Stimulated activated CD4-positive, alpha-beta T cell treated with anti-CD3 and anti-CD28 coated beads, Interleukin-12 subunit alpha, Interleukin-12 subunit beta, amount 100 ng/mL, for 4 hours (primary cell): ENCODE measurements around the gene RPS6KA4.

Experiments used
- DNase-seq: peaks from one replicate; pipeline ENCODE4 v3.0.0-alpha.2; 2020

RPS6KA4 gene

GRCh38 chr11:64327993-64328392, 31.0 kb upstream of the RPS6KA4 start:
- no peak for DNase-seq

DNA sequence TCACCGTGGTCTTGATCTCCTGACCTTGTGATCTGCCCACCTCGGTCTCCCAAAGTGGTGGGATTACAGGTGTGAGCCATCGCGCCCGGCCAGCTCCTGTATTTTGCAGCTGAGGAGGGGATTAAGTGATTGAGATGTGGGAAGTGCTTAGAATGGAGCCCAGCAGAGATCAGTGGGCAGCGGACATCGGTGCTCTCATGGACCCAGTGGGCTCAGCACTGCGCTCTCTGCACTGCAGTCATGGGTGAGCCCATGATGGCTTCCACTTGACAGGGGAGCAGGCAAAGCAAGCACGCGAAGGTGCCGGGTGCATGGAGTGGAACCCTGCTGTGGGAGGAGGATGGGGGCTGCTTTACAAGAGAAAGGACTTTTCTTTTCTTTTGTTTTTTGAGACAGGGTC, 28.1 kb upstream of the RPS6KA4 start:
- DNase-seq: no peak

DNA sequence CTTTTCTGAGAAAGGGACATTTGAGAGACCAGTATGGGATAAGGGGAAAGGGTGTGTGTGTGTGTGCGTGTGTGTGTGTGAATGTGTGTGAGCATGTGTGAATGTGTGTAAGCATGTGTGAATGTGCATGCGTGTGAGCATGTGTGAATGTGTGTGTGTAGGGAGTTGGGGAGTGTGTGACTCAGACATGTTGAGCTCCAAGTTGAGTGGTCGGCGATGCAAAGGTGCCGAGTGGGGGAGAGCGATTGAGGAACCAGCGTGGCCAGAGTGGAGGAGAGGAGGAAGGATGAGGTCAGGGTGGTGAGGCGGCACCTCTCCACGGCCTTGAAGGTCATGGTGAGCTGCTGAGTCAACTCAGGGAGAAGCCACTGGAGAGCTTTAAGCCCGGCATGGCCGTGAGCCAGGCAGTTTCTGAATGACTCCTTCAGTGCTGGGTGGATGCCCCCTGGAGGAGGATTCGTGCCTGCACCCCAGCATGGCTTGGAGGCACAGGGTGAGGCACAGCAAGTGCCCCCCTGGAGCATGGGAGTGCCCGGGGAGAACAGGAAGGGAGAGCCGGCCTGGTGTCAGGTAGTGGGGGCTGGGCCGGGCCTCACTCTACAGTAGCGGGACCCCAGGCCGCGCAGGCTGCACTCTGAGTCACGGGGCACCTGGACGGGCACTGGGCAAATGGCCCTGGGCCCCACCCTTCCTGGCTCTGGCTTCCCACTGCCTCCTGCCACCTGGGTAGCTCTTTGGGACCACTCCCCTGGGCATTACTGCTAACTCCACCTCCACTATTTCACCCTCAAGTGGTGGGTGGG, 27.2 kb upstream of the RPS6KA4 start:
- peak; percentile 58 for DNase-seq

- DNase-seq: no peak
Measured at GRCh38 chr11:64333556-64333955, 25.4 kb upstream of the RPS6KA4 start.

DNA sequence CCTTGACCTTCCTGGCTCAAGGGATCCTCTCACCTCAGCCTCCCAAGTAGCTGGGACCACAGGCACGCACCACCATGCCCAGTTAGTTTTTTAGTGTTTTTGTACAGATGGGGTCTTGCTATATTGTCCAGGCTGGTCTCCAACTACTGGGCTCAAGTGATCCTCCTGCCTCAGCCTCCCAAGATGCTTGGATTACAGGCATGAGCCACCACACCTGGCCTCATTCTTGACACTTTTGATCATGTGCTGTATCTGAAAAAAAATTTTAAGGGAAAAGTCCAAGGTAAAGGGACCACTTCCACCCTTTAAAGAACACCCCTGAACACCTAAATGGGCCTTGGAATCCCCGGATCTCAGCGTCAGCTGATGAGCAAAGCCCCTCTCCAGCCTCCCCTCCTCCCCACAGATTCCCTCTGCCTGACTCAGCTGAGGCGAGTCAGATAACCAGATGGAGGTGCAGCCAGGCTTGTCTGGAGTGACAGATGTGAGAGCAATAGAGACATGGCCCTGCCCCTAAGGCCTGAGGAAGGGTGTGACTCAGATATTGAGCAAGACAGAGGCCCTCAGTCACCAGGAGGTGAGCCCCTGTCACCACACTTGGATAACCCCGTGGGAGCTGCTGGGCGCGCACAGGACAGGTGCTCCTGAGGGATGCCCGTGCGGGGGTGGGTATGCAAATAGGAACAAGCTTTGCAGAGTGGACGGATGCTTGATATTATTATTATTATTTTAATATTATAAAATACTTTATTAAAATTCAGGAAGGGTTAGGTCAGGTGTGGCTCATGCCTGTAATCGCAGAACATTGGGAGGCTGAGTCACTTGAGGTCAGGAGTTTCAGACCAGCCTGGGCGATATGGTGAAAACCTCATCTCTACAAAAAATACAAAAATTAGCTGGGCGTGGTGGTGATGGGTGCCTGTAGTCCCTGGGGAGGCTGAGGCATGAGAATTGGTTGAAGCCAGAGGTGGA, 23.9 kb upstream of the RPS6KA4 start:
- no peak for DNase-seq

GRCh38 chr11:64337538-64338249, 21.3 kb upstream of the RPS6KA4 start:
- DNase-seq: no peak

GRCh38 chr11:64338716-64339115, 20.2 kb upstream of the RPS6KA4 start:
- no peak for DNase-seq

DNA sequence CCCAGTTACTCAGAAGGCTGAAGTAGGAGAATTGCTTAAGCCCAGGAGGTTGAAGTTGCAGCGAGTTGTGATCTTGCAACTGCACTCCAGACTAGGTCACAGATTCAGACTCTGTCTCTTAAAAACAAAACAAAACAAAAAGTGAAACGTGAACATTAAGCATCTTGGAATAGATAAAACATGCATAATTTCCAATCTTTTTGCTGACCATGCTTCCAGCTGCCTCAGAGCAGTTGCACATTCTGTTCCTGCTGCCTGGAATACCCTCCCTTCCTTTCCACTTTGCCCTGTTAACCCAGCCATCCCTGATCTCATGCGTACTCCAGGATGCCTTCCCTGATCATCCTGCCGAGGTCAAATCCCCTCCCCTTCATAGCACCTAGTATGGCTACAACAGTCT, 19.7 kb upstream of the RPS6KA4 start:
- DNase-seq: no peak

- peak; percentile 72 for DNase-seq
Measured at GRCh38 chr11:64339754-64340408, 19.1 kb upstream of the RPS6KA4 start, which contains the start of gene CCDC88B. CCDC88B (plus strand) TSS chr11:64340204; CDS start chr11:64340267, 63 bp downstream.

GRCh38 chr11:64340671-64341335, 18.2 kb upstream of the RPS6KA4 start:
- DNase-seq: peak; percentile 80

GRCh38 chr11:64341429-64341828, 17.5 kb upstream of the RPS6KA4 start:
- DNase-seq: no peak

GRCh38 chr11:64341851-64342791, 16.8 kb upstream of the RPS6KA4 start:
- peak; percentile 88 for DNase-seq

DNA sequence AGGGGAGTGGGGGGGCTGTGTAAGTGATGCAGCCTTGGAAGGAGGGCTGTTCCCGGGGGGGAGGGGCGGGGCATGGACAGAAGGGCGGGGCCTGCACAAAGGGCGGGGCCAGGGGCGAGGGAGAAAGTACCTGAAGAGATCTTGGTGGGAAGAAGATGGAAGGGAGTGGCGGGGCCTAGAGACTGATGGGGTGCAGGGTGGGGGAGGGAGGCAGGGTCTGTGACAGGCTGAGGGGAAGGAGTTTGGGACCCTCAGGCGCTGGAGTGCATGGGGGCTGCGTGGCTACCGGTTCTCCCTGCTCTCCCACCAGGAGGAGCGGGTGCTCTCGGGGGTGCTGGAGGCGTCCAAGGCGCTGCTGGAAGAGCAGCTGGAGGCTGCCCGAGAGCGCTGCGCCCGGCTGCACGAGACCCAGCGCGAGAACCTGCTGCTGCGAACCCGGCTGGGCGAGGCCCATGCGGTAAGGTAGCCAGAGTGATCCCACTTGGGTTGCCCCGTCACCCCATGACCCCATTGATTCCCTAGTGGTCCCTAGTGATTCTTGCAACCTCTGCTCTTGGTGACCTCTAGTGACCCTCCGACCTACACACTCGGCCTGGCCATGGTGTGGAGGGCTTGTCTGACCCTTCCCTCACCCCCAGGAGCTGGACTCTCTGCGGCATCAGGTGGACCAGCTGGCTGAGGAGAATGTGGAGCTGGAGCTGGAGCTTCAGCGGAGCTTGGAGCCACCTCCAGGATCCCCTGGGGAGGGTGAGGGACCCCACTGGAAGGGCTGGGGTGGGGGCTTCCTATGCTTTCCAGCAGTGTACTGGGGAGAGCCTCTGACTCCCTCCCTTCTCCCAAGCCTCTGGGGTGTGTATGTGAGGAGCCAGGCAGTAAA, 15.9 kb upstream of the RPS6KA4 start:
- DNase-seq: no peak

GRCh38 chr11:64343767-64344559, 15.0 kb upstream of the RPS6KA4 start:
- DNase-seq: no peak

DNA sequence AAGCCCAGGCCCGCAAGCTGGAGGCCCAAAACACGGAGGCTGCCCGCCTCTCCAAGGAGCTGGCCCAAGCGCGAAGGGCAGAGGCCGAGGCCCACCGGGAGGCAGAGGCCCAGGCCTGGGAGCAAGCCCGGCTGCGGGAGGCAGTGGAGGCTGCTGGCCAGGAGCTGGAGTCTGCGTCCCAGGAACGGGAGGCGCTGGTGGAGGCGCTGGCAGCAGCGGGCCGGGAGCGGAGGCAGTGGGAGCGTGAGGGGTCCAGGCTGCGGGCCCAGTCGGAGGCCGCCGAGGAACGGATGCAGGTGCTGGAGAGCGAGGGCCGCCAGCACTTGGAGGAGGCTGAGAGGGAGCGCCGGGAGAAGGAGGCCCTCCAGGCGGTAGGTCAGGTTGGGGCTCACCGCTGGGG, 14.2 kb upstream of the RPS6KA4 start:
- DNase-seq: no peak

- DNase-seq: no peak
Measured at GRCh38 chr11:64347193-64347867, 11.6 kb upstream of the RPS6KA4 start.

GRCh38 chr11:64348383-64349024, 10.5 kb upstream of the RPS6KA4 start:
- no peak for DNase-seq

- no peak for DNase-seq
Measured at GRCh38 chr11:64349025-64349387, 10.0 kb upstream of the RPS6KA4 start.
